Measurements from ENCODE around the gene CALD1. TPM values are rescaled to one million over a fixed set of nuclear protein-coding genes. Genes with fewer than 3 reads are reported as not detected.

The CALD1 gene
- total RNA-seq, 1 donor from 2014 or later = 122 TPM

GRCh38 chr7:134736381-134736780 is 43.1 kb upstream of the CALD1 start:
- no peaks in the 10 kb centered on the region for H3K9me3 ChIP-seq (replicated peaks)
- no peak overlapping the region for H3K4me3 ChIP-seq
- no peak overlapping the region for H3K27ac ChIP-seq (replicated peaks)
- no peak for DNase-seq
- intact Hi-C loops (cut with micrococcal nuclease) = no loop called here
- TF ChIP-seq CTCF (IDR thresholded peaks at IDR 0.05; ENCODE audit: borderline replicate concordance) = no peak
- H3K4me1 ChIP-seq = peaks cover 12% of the 10 kb centered on the region
- no peaks in the 10 kb centered on the region for H3K27me3 ChIP-seq (ENCODE audit: low read depth)
- no peaks in the 10 kb centered on the region for H3K36me3 ChIP-seq

GRCh38 chr7:134737566-134738345 is 41.7 kb upstream of the CALD1 start:
- no peaks in the 10 kb centered on the region for H3K36me3 ChIP-seq
- H3K4me1 ChIP-seq = peaks cover 13% of the 10 kb centered on the region
- H3K9me3 ChIP-seq (replicated peaks) = no peaks in the 10 kb centered on the region
- intact Hi-C loops (cut with micrococcal nuclease) = no loop called here
- TF ChIP-seq CTCF (IDR thresholded peaks at IDR 0.05; ENCODE audit: borderline replicate concordance) = no peak
- H3K4me3 ChIP-seq = no peak overlapping the region
- H3K27me3 ChIP-seq (ENCODE audit: low read depth) = no peaks in the 10 kb centered on the region
- no peak for DNase-seq
- H3K27ac ChIP-seq (replicated peaks) = peak overlapping the region; percentile 59

- H3K36me3 ChIP-seq = no peaks in the 10 kb centered on the region
- no peak for TF ChIP-seq CTCF (IDR thresholded peaks at IDR 0.05; ENCODE audit: borderline replicate concordance)
- DNase-seq = no peak
- H3K4me1 ChIP-seq = peaks cover 24% of the 10 kb centered on the region
- no peaks in the 10 kb centered on the region for H3K27me3 ChIP-seq (ENCODE audit: low read depth)
- no peaks in the 10 kb centered on the region for H3K9me3 ChIP-seq (replicated peaks)
- no peak overlapping the region for H3K27ac ChIP-seq (replicated peaks)
- intact Hi-C loops (cut with micrococcal nuclease) = no loop called here
- H3K4me3 ChIP-seq = no peak overlapping the region
Measured at GRCh38 chr7:134739362-134739761, 40.1 kb upstream of the CALD1 start.

GRCh38 chr7:134740376-134740775 is 39.1 kb upstream of the CALD1 start:
- H3K4me3 ChIP-seq = no peak overlapping the region
- no peaks in the 10 kb centered on the region for H3K27me3 ChIP-seq (ENCODE audit: low read depth)
- no peak for TF ChIP-seq CTCF (IDR thresholded peaks at IDR 0.05; ENCODE audit: borderline replicate concordance)
- intact Hi-C loops (cut with micrococcal nuclease) = no loop called here
- no peaks in the 10 kb centered on the region for H3K36me3 ChIP-seq
- peaks cover 24% of the 10 kb centered on the region for H3K4me1 ChIP-seq
- peak overlapping the region; percentile 22 for H3K27ac ChIP-seq (replicated peaks)
- DNase-seq = no peak
- no peaks in the 10 kb centered on the region for H3K9me3 ChIP-seq (replicated peaks)

GRCh38 chr7:134741907-134742635 is 37.4 kb upstream of the CALD1 start:
- H3K4me3 ChIP-seq = no peak overlapping the region
- no peak for DNase-seq
- peaks cover 24% of the 10 kb centered on the region for H3K4me1 ChIP-seq
- peak overlapping the region; percentile 71 for H3K27ac ChIP-seq (replicated peaks)
- no peaks in the 10 kb centered on the region for H3K9me3 ChIP-seq (replicated peaks)
- intact Hi-C loops (cut with micrococcal nuclease) = no loop called here
- H3K36me3 ChIP-seq = no peaks in the 10 kb centered on the region
- no peaks in the 10 kb centered on the region for H3K27me3 ChIP-seq (ENCODE audit: low read depth)
- no peak for TF ChIP-seq CTCF (IDR thresholded peaks at IDR 0.05; ENCODE audit: borderline replicate concordance)

Measured in left ventricle myocardium inferior (tissue), 1 donor.